Measurements from ENCODE around the gene NOS3.

- TF ChIP-seq, protein P1, sequence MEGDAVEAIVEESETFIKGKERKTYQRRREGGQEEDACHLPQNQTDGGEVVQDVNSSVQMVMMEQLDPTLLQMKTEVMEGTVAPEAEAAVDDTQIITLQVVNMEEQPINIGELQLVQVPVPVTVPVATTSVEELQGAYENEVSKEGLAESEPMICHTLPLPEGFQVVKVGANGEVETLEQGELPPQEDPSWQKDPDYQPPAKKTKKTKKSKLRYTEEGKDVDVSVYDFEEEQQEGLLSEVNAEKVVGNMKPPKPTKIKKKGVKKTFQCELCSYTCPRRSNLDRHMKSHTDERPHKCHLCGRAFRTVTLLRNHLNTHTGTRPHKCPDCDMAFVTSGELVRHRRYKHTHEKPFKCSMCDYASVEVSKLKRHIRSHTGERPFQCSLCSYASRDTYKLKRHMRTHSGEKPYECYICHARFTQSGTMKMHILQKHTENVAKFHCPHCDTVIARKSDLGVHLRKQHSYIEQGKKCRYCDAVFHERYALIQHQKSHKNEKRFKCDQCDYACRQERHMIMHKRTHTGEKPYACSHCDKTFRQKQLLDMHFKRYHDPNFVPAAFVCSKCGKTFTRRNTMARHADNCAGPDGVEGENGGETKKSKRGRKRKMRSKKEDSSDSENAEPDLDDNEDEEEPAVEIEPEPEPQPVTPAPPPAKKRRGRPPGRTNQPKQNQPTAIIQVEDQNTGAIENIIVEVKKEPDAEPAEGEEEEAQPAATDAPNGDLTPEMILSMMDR (conservative IDR thresholded peaks at IDR 0.05): no peak
- TF ChIP-seq EZH2 (IDR thresholded peaks at IDR 0.05; ENCODE audit: low read depth): no peak
These were observed 49.2 kb downstream of the NOS3 start for GRCh38 chr7:151039850-151040548.

All from PC-9 (cell line).